GM19395 (cell line): Measurements from ENCODE around the gene EPHB3.
"Not testable (repeated sequence)": the region's sequence is repeated elsewhere in the genome, so short reads cannot be mapped to it uniquely, and the experiment has no call there.

Experiments
- ATAC-seq: cut with Tn5 transposase; IDR thresholded peaks from one replicate; pipeline ENCODE4 v1.9.1; 2021; ENCODE audit warnings: mild to moderate bottlenecking, moderate library complexity; ENCODE audit not compliant: unreplicated experiment

Gene EPHB3

GRCh38 chr3:184619369-184619768, 57.8 kb downstream of the EPHB3 start:
- no peak for ATAC-seq

GRCh38 chr3:184619787-184620430, 58.3 kb downstream of the EPHB3 start:
- no peak for ATAC-seq

DNA sequence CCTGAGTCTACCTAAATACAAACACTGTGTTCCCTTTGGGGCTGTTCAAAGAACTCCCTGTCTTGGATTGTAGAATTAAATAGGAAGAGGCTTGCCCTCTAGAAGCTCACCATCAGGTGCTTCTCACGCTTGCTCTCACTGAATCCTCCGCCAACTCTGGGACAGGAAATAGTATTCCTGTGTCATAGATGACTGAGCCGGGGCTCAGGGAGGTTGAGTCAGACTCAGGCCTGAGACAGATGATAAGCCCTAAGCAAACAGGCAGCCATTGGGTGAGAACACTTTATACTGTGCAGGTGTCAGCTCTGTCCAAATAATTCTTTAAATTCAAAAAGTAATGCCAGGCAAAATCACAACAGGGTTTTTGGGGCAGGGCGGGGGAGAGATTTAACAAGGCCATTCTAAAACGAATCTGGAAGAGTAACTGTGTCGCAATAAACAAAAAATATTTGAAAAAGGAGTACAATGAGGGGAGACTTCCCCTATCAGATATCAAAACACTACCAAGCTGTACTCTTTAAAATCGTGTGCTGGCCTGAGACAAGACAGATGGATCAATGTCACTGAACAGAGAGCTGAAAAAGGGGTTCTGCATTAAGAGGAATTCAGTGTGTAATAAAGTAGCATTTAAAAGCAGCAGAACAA, 59.0 kb downstream of the EPHB3 start:
- no peak for ATAC-seq

DNA sequence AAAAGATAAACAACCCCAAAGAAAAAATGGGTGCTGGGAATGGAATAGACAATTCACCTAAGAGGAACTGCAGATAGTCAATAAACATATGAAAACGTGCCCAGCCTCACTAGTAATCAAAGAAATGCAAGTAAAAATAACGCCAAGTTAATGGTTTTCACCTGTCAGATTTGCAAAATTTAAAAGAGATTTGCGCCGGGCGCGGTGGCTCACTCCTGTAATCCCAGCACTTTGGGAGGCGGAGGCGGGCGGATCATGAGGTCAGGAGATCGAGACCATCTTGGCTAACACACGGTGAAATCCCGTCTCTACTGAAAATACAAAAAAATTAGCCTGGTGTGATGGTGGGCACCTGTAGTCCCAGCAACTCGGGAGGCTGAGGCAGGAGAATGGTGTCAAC, 60.6 kb downstream of the EPHB3 start:
- not testable (repeated sequence) for ATAC-seq

DNA sequence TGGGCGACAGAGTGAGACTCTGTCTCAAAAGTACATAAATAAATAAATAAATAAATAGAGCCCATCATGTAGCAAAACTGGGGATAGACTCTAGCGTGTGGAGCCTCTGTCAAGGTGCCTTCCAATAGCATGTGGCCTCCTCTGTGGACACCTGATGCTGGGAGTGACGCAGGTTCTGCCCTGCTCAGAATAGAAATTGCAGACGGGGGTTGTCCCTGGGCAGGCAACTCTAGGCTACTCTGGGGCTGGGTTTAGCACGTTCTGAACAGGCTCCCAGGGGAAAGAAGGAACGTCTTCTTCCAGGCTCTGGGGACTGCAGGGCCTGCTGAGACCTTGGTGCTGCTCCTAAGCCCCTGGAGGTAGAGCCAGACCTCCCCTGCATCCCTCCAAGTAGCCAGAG, 65.3 kb downstream of the EPHB3 start:
- ATAC-seq: no peak

DNA sequence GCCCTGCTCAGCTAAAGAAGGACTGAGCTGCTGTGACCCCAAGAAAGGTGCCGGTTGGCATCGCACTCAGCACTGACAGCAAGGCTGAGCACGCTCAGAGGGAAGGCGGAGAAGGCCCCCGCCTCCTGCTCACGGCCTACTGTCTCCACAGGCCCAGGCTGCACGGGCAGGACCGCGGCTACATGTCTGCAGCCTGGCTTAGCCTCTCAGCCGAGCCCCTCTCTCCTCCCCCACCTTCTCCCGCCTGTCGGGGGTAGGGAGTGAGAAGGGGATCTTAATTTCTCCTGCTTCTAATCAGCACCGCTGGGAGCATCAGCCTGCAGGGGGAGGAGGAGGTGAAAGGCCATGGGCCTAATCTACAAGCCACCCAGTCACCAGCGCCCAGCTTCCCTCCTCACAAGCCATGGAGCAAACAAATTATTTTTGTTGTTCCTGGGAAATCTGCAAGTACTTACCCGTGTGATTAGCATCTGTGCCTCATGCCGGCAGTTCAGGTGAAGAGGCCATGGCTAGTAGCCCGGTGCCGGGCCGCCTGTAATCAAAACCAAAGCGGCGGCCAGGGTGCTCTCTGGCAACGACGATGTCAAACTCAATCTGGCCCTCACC, 68.1 kb downstream of the EPHB3 start:
- no peak for ATAC-seq

DNA sequence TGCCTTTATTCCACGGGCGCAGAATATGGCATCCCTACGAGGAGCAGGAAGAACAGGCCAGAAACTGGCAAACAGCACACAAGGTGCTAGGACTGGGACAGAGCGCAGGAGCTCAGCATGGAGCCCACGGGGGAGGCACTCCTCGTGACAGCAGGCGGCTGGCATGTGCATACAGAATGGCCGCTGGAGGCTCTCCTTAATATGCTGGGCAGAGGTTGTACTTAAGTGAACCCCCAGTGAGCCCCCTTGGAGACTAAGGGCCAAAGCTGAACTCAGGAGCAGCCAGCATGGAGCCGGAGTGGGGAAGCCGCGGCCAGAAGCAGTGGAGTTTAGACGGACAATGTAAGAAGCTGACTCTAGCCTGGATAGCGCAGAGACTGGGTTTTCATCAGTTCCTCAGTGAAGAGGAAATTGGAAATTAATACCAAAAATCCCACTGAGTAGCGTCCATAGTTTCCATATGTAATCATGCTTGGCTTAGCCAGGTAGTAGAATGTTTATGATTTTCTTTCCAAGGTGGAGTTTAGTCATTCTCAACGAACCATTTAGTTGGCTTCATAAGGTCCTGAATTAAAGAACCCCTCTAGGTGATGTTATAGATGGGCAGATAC, 69.4 kb downstream of the EPHB3 start:
- no peak for ATAC-seq

DNA sequence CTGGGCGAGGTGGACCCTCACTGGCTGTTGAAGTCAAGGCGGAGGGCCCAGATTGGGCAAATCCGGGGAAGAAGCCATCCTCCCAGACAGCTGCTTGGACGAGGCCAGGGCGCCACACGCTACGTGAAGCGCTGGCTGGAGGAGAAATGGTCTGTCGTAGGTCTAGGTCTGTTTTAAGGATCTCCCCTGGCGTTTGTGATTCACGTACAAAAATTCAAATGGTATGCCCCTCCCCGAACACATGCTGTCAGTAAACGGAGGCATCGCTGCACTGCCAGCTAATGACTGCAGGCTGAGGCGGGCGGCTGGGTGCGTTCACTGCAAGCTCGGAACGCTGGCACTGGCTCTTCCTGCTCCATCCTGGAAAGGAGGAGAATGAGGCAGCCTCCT, 69.9 kb downstream of the EPHB3 start:
- ATAC-seq: no peak
